H1 (cell line): ENCODE data around the gene RBM47. TPM values are rescaled to one million over a fixed set of nuclear protein-coding genes. Genes with fewer than 3 reads are reported as not detected.

ENCODE experiments used
- HDAC6 ChIP-seq: IDR thresholded peaks from one replicate; pipeline ENCODE4 v1.7.1; 2012; ENCODE audit warnings: low read depth, mild to moderate bottlenecking, inconsistent platforms, low read length, moderate library complexity
- POLR2AphosphoS5 ChIP-seq: IDR thresholded peaks from 2 replicates; pipeline ENCODE4 v1.6.1; 2011; ENCODE audit warnings: low read depth, low read length
- SAP30 ChIP-seq: fragments of 300-600 bp; sonication (generic); IDR thresholded peaks from 2 replicates; pipeline ENCODE4 v1.7.1; 2012; ENCODE audit warnings: low read length, moderate library complexity, mild to moderate bottlenecking, inconsistent platforms; ENCODE audit not compliant: insufficient read depth, insufficient replicate concordance
- polyA plus RNA-seq, 7 experiments: library from polyadenylated mRNA; depleted of rRNA in 3 of 7; stranded (reverse) in 5 of 7; unstranded in 2 of 7; fragments of >200 nt in 5 of 7; fragments of 200-250 nt in 2 of 7; gene quantifications; 1 replicate in 5 of 7; 2 replicates in 1 of 7; 4 replicates in 1 of 7; pipeline versions ENCODE4 v1.2.1 to v1.2.3, GENCODE V29; 2011 to 2013; ENCODE audit warnings: missing spikeins in 2 of 7, mixed read lengths in 2 of 7
- total RNA-seq: library from RNA; stranded (reverse); fragmentation: NEBNext Ultra II Directional; extraction: Animal tissue kit (Norgen Biotek cat#: 25700); gene quantifications from 2 replicates; pipeline ENCODE4 v1.2.1, GENCODE V29; 2021

RBM47 gene
- total and polyA plus RNA-seq, 2 of the 8 experiments (the other 6 are each of a cell fraction or from before 2014, with no cell fraction given), result 42.8 to 78.9 TPM

DNA sequence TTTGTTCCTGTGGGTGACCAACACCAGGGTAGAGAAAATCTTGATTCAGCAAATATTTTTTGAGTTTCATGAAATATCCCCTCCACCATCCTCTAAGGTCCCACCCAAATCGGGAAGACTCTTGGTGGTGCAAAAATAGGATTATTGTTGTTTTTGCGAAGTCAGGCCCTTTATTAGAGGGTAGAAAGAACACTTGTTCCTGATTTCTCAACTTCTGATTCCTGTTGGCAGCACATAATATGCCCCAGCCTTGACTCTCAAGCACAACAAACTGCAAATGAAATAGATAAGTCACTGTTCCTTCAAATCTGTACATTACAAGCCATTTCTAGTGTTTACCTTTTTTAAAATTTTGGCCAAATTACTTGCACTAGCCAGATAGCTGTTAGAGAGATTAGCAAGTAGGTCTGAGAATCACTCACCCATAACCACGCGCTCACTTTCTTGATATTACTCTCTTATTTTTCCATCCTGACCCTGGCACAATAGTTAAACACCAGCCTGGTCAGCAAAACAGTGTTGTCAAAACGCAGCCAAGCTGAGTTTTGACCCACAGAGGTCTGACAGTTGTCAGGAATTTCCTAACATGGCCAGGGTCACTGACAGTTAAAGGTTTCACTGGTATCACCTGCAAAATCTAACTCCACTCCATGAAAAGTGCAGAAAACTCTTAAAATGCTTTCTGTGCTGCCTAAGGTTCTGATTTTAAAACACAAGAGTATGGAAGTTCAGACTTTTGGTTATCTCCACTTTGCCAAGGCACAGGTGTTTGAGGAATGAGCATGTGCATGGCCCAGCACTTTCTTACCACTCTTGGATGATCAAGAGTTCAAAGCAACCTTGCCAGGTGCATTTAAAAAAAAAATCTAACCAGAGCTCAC, 69.8 kb downstream of the RBM47 start (continued):
- TF ChIP-seq POLR2AphosphoS5 (no peak), HDAC6 (no peak), SAP30 (no peak)
